Measurements from ENCODE around the gene CHTF18. TPM values are rescaled to one million over a fixed set of nuclear protein-coding genes. Genes with fewer than 3 reads are reported as not detected.

The CHTF18 gene
- total and polyA plus RNA-seq, 4 donors = 7.5 to 17.4 (median 14.9) TPM

- H3K27ac ChIP-seq (ENCODE audit: low read depth in 1 of 2, low read length in 1 of 2) = no peak overlapping the region
- WGBS, 2 donors = 70 to 75% methylated on average over 2 to 13 of the region's 13 CpGs
- no peak for TF ChIP-seq CTCF (IDR thresholded peaks at IDR 0.05; ENCODE audit: control extremely low read depth, extremely low read depth)
- H3K9me3 ChIP-seq (ENCODE audit: control insufficient read depth in 4 of 4, insufficient read depth in 3 of 4, low read length in 3 of 4) = no peaks in the 10 kb centered on the region
- H3K4me3 ChIP-seq = no peak overlapping the region
- H3K4me1 ChIP-seq (ENCODE audit: control insufficient read depth in 5 of 5, insufficient read depth in 5 of 5, low read length in 5 of 5) = peaks cover 0 to 5% (median 0%) of the 10 kb centered on the region in 5 donors
- no peaks in the 10 kb centered on the region for H3K27me3 ChIP-seq (ENCODE audit: control insufficient read depth in 3 of 3, insufficient read depth in 3 of 3, low read length in 2 of 3)
- DNase-seq = no peak
- no peak overlapping the region for H3K9ac ChIP-seq (ENCODE audit: insufficient read depth in 1 of 2, low read length in 2 of 2)
- H3K36me3 ChIP-seq (ENCODE audit: control insufficient read depth in 4 of 4, insufficient read depth in 4 of 4, low read length in 4 of 4) = no peaks in the 10 kb centered on the region
- ATAC-seq (ENCODE audit: insufficient read depth, low FRiP score) = no peak
Measured at GRCh38 chr16:770411-770810, 18.0 kb upstream of the CHTF18 start.

GRCh38 chr16:772959-773358 lies 15.5 kb upstream of the CHTF18 start:
- DNase-seq (no peak), ATAC-seq (ENCODE audit: insufficient read depth, low FRiP score) (no peak)
- TF ChIP-seq CTCF (IDR thresholded peaks at IDR 0.05; ENCODE audit: control extremely low read depth, extremely low read depth) = no peak
- H3K4me3 ChIP-seq = no peak overlapping the region
- no peaks in the 10 kb centered on the region for H3K27me3 ChIP-seq (ENCODE audit: control insufficient read depth in 3 of 3, insufficient read depth in 3 of 3, low read length in 2 of 3)
- H3K4me1 ChIP-seq (ENCODE audit: control insufficient read depth in 5 of 5, insufficient read depth in 5 of 5, low read length in 5 of 5) = peaks cover 0 to 5% (median 0%) of the 10 kb centered on the region in 5 donors
- H3K27ac ChIP-seq (ENCODE audit: low read depth in 1 of 2, low read length in 1 of 2) = no peak overlapping the region
- H3K9me3 ChIP-seq (ENCODE audit: control insufficient read depth in 4 of 4, insufficient read depth in 3 of 4, low read length in 3 of 4) = no peaks in the 10 kb centered on the region
- no peaks in the 10 kb centered on the region for H3K36me3 ChIP-seq (ENCODE audit: control insufficient read depth in 4 of 4, insufficient read depth in 4 of 4, low read length in 4 of 4)
- 87 to 91% methylated on average over 18 of the region's 18 CpGs for WGBS, 2 donors
- no peak overlapping the region for H3K9ac ChIP-seq (ENCODE audit: insufficient read depth in 1 of 2, low read length in 2 of 2)

- H3K27ac ChIP-seq (ENCODE audit: low read depth in 1 of 2, low read length in 1 of 2) = no peak overlapping the region
- ATAC-seq (ENCODE audit: insufficient read depth, low FRiP score) (no peak), DNase-seq (no peak)
- no peak overlapping the region for H3K9ac ChIP-seq (ENCODE audit: insufficient read depth in 1 of 2, low read length in 2 of 2)
- no peak for TF ChIP-seq CTCF (IDR thresholded peaks at IDR 0.05; ENCODE audit: control extremely low read depth, extremely low read depth)
- H3K4me1 ChIP-seq (ENCODE audit: control insufficient read depth in 5 of 5, insufficient read depth in 5 of 5, low read length in 5 of 5) = no peaks in the 10 kb centered on the region
- H3K9me3 ChIP-seq (ENCODE audit: control insufficient read depth in 4 of 4, insufficient read depth in 3 of 4, low read length in 3 of 4) = no peaks in the 10 kb centered on the region
- no peaks in the 10 kb centered on the region for H3K27me3 ChIP-seq (ENCODE audit: control insufficient read depth in 3 of 3, insufficient read depth in 3 of 3, low read length in 2 of 3)
- H3K36me3 ChIP-seq (ENCODE audit: control insufficient read depth in 4 of 4, insufficient read depth in 4 of 4, low read length in 4 of 4) = no peaks in the 10 kb centered on the region
- no peak overlapping the region for H3K4me3 ChIP-seq
- 78 to 87% methylated on average over 42 to 46 of the region's 46 CpGs for WGBS, 2 donors
Measured at GRCh38 chr16:774086-775001, 14.1 kb upstream of the CHTF18 start.

All from lung (tissue), 12 donors.